Measurements from ENCODE around the gene NRF1.

Gene NRF1

GRCh38 chr7:129799350-129799955, 187.9 kb downstream of the NRF1 start:
- Mint-ChIP-seq H3K36me3 (ENCODE audit: low read depth) (no peaks in the 10 kb centered on the region), H3K4me3 (no peak overlapping the region), H3K9me3 (no peaks in the 10 kb centered on the region), H3K27ac (no peak overlapping the region), H3K27me3 (ENCODE audit: low read depth) (no peaks in the 10 kb centered on the region), H3K4me1 (ENCODE audit: low read depth) (no peaks in the 10 kb centered on the region)

- Mint-ChIP-seq H3K4me3 (no peak overlapping the region), H3K36me3 (ENCODE audit: low read depth) (no peaks in the 10 kb centered on the region), H3K4me1 (ENCODE audit: low read depth) (no peaks in the 10 kb centered on the region), H3K9me3 (no peaks in the 10 kb centered on the region), H3K27me3 (ENCODE audit: low read depth) (no peaks in the 10 kb centered on the region), H3K27ac (no peak overlapping the region)
These were observed 189.4 kb downstream of the NRF1 start for GRCh38 chr7:129800901-129801300.

GRCh38 chr7:129801882-129802281, 190.4 kb downstream of the NRF1 start:
- H3K9me3 Mint-ChIP-seq = no peaks in the 10 kb centered on the region
- no peak overlapping the region for H3K4me3 Mint-ChIP-seq
- no peaks in the 10 kb centered on the region for H3K36me3 Mint-ChIP-seq (ENCODE audit: low read depth)
- no peaks in the 10 kb centered on the region for H3K4me1 Mint-ChIP-seq (ENCODE audit: low read depth)
- no peaks in the 10 kb centered on the region for H3K27me3 Mint-ChIP-seq (ENCODE audit: low read depth)
- H3K27ac Mint-ChIP-seq = no peak overlapping the region

GRCh38 chr7:129803546-129804081, 192.1 kb downstream of the NRF1 start:
- H3K4me1 Mint-ChIP-seq (ENCODE audit: low read depth) = no peaks in the 10 kb centered on the region
- H3K27ac Mint-ChIP-seq = no peak overlapping the region
- no peak overlapping the region for H3K4me3 Mint-ChIP-seq
- H3K9me3 Mint-ChIP-seq = no peaks in the 10 kb centered on the region
- no peaks in the 10 kb centered on the region for H3K36me3 Mint-ChIP-seq (ENCODE audit: low read depth)
- H3K27me3 Mint-ChIP-seq (ENCODE audit: low read depth) = no peaks in the 10 kb centered on the region

- H3K36me3 Mint-ChIP-seq (ENCODE audit: low read depth) = no peaks in the 10 kb centered on the region
- no peak overlapping the region for H3K4me3 Mint-ChIP-seq
- no peaks in the 10 kb centered on the region for H3K27me3 Mint-ChIP-seq (ENCODE audit: low read depth)
- H3K4me1 Mint-ChIP-seq (ENCODE audit: low read depth) = no peaks in the 10 kb centered on the region
- no peaks in the 10 kb centered on the region for H3K9me3 Mint-ChIP-seq
- no peak overlapping the region for H3K27ac Mint-ChIP-seq
These were observed 192.8 kb downstream of the NRF1 start for GRCh38 chr7:129804111-129804889.

- no peaks in the 10 kb centered on the region for H3K27me3 Mint-ChIP-seq (ENCODE audit: low read depth)
- no peaks in the 10 kb centered on the region for H3K36me3 Mint-ChIP-seq (ENCODE audit: low read depth)
- H3K9me3 Mint-ChIP-seq = no peaks in the 10 kb centered on the region
- no peak overlapping the region for H3K27ac Mint-ChIP-seq
- H3K4me3 Mint-ChIP-seq = no peak overlapping the region
- no peaks in the 10 kb centered on the region for H3K4me1 Mint-ChIP-seq (ENCODE audit: low read depth)
These were observed 193.6 kb downstream of the NRF1 start for GRCh38 chr7:129804890-129805719.

Measured in T-helper 1 cell treated with Interleukin-12 subunit alpha and Interleukin-12 subunit beta and Interleukin-4 antibody, amounts not matched to agents 30 μg/mL and 1 μg/mL, for 36 hours (primary cell).